Measurements from ENCODE around the gene TMEM126A.
A peak's percentile ranks its signal among the peaks of the same experiment; 100 is the strongest.
"Not testable (repeated sequence)": the region's sequence is repeated elsewhere in the genome, so short reads cannot be mapped to it uniquely, and the experiment has no call there.

Gene TMEM126A

GRCh38 chr11:85663080-85663752 lies 15.4 kb downstream of the TMEM126A start:
- peak; percentile 26 for DNase-seq (ENCODE audit: low spot score)
- TF ChIP-seq CTCF (IDR thresholded peaks at IDR 0.05; ENCODE audit: extremely low read depth, missing control alignments), result no peak

GRCh38 chr11:85663753-85664614 lies 16.2 kb downstream of the TMEM126A start:
- peak; percentile 51 for TF ChIP-seq CTCF (IDR thresholded peaks at IDR 0.05; ENCODE audit: extremely low read depth, missing control alignments)

DNA sequence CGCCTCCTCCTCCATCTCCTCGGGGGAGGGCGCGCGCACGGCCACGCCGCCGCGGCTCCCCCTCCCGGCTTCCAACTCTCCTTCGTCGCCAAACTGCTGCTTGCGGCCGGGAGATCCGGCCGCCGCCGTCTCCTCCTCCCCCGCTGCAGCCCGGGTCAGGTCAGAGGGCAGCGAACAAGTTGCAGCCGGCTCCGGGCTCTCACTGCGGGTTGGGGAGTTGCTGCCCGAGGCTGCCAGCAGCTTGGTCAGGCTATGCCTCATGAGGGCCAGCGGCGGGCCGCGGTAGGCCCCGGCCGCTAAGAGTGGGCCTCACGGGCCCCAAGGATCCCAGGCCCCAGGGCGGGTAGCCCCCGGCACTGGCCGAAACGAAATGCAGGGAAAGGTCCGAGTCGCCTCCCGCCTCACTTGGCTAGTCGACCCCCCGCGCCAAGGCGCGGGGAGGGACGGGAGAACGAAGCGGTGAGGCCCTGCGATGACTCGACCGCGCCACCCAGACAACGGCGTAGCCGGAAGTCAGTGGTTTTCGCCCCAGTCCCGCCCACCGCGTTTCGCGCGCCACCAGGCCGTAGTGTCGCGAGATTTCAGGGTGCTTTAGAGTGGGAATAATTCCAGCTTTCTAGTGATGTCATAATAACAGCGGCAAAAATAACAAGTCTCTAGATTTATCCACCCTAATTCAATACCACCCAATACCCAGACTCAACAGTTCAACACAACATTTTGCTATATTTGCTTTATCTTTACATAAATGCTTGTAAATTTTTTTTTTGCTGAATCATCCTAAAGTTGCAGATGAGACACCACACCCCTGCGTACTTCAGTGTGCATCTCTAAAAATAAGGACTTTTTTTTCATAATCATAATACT lies 17.1 kb downstream of the TMEM126A start, which contains the start of gene CREBZF:
Gene CREBZF, minus strand, starts transcription at position 515 of the 867 bp plus-strand sequence. Its CDS starts 254 bp downstream, at position 261.
- TF ChIP-seq CTCF (IDR thresholded peaks at IDR 0.05; ENCODE audit: extremely low read depth, missing control alignments), result no peak
- peak; percentile 92 for DNase-seq (ENCODE audit: low spot score)

More at GRCh38 chr11:85663753-85664614, 16.2 kb downstream of the TMEM126A start:
- peak; percentile 82 for DNase-seq (ENCODE audit: low spot score)

GRCh38 chr11:85665733-85666132 lies 18.0 kb downstream of the TMEM126A start:
- DNase-seq (ENCODE audit: low spot score), result no peak
- TF ChIP-seq CTCF (IDR thresholded peaks at IDR 0.05; ENCODE audit: extremely low read depth, missing control alignments), result no peak

GRCh38 chr11:85666687-85667086 lies 18.9 kb downstream of the TMEM126A start:
- TF ChIP-seq CTCF (IDR thresholded peaks at IDR 0.05; ENCODE audit: extremely low read depth, missing control alignments), result no peak
- DNase-seq (ENCODE audit: low spot score), result no peak

GRCh38 chr11:85668157-85668556 lies 20.4 kb downstream of the TMEM126A start:
- DNase-seq (ENCODE audit: low spot score), result no peak
- TF ChIP-seq CTCF (IDR thresholded peaks at IDR 0.05; ENCODE audit: extremely low read depth, missing control alignments), result no peak

- not testable (repeated sequence) for DNase-seq (ENCODE audit: low spot score)
These were observed 23.3 kb downstream of the TMEM126A start for GRCh38 chr11:85670949-85671663.

Data from GM20000 (cell line).